ENCODE results near the gene KIAA0513.

DNA sequence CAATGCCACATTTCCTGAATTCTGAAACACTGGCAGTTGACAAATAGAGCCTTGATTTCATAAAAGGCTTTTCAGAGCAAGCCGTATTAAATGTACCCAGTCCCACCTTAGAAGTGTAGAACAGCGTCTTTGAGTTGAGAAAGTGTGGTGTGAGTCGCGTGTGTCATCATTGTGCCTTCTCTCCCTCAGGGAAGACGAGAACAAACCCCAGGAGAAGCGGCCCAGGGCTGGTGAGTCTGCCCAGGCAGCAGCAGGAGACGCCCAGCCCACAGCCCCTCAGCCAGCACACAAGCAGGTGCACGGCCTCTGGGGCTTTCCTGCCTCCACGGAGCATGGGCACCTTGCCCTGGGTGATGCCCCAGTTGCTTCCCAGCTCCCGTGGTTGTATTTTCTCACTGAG is 50.6 kb downstream of the KIAA0513 start:
- TF ChIP-seq EZH2 (IDR thresholded peaks at IDR 0.05; ENCODE audit: low read length, missing control alignments), result no peak
- TF ChIP-seq CTCF (conservative IDR thresholded peaks at IDR 0.05 in 1 of 2, IDR thresholded peaks at IDR 0.05 in 1 of 2; ENCODE audit: low read depth in 1 of 2, low read length in 2 of 2), result no peak

All from fibroblast of lung (primary cell).